OCI-LY7 (cell line): ENCODE measurements around the gene HMGA1. TPM values are rescaled to one million over a fixed set of nuclear protein-coding genes. Genes with fewer than 3 reads are reported as not detected.

ENCODE experiments used
- BruUV-seq: library from RNA; stranded (reverse); fragments of 400-500 nt; replicated peaks from 2 replicates; lab custom pipeline; 2021; lab: Mats Ljungman, UMichigan
- CTCF ChIA-PET: fragments of 300-600 bp; sonication (Branson Sonifier 250); formaldehyde crosslinking; loops from one replicate; lab custom pipeline; 2022; ENCODE audit warnings: antibody characterized with exemption; ENCODE audit not compliant: unreplicated experiment; lab: Charles Lee
- POLR2A ChIA-PET: fragments of 300-600 bp; sonication (Branson Sonifier 250); formaldehyde crosslinking; loops from one replicate; lab custom pipeline; 2022; ENCODE audit warnings: antibody characterized with exemption; lab: Charles Lee
- DNase-seq: peaks from one replicate; pipeline ENCODE4 v3.0.0-alpha.2; 2015; ENCODE audit warnings: low spot score
- H2AFZ ChIP-seq: fragments of 200-600 bp; sonication (generic), shearing (Covaris generic); 2 replicates; pipeline ENCODE4 v1.6.1; 2014; ENCODE audit warnings: mild to moderate bottlenecking, antibody characterized with exemption, low read length, moderate library complexity
- H3K27ac ChIP-seq: fragments of 200-600 bp; sonication (generic); 2 replicates; pipeline ENCODE4 v1.5.1; 2014; ENCODE audit warnings: mixed run types, low read depth, mild to moderate bottlenecking, moderate library complexity, low read length, inconsistent platforms; ENCODE audit not compliant: poor library complexity, severe bottlenecking
- H3K36me3 ChIP-seq: fragments of 200-600 bp; sonication (generic); 2 replicates; pipeline ENCODE4 v1.6.1; 2014; ENCODE audit warnings: mild to moderate bottlenecking, antibody characterized with exemption, low read length, moderate library complexity, mixed read lengths; ENCODE audit not compliant: insufficient read depth
- H3K4me1 ChIP-seq: fragments of 200-600 bp; sonication (generic); 2 replicates; pipeline ENCODE4 v1.5.1; 2014; ENCODE audit warnings: mild to moderate bottlenecking, low read length; ENCODE audit not compliant: insufficient read depth, poor library complexity, severe bottlenecking
- H3K4me2 ChIP-seq: fragments of 200-600 bp; sonication (generic); 2 replicates; pipeline ENCODE4 v1.6.1; 2014; ENCODE audit warnings: mild to moderate bottlenecking, low read length
- H3K4me3 ChIP-seq: fragments of 200-600 bp; sonication (generic); 2 replicates; pipeline ENCODE4 v1.5.1; 2014; ENCODE audit warnings: mild to moderate bottlenecking, low read depth, low read length; ENCODE audit not compliant: poor library complexity, severe bottlenecking
- H3K79me2 ChIP-seq: fragments of 200-600 bp; sonication (generic); 2 replicates; pipeline ENCODE4 v1.6.1; 2016; ENCODE audit warnings: low read depth, mild to moderate bottlenecking, low read length, moderate library complexity, mixed read lengths; ENCODE audit not compliant: insufficient read depth
- H3K9me2 ChIP-seq: fragments of 200-600 bp; sonication (generic); 2 replicates; pipeline ENCODE4 v1.6.1; 2016; ENCODE audit warnings: mild to moderate bottlenecking, low read length, mixed read lengths; ENCODE audit not compliant: insufficient read depth
- H3K9me3 ChIP-seq: fragments of 200-600 bp; sonication (generic); 2 replicates; pipeline ENCODE4 v1.6.1; 2014; ENCODE audit warnings: mild to moderate bottlenecking, mixed run types, low read length, mixed read lengths
- H4K20me1 ChIP-seq: fragments of 200-600 bp; sonication (generic); 2 replicates; pipeline ENCODE4 v1.6.1; 2014; ENCODE audit warnings: mild to moderate bottlenecking, antibody characterized with exemption, low read length, moderate library complexity, mixed read lengths; ENCODE audit not compliant: insufficient read depth
- EZH2phosphoT487 ChIP-seq: fragments of 200-600 bp; sonication (generic); IDR thresholded peaks from 2 replicates; pipeline ENCODE4 v1.6.1; 2018; ENCODE audit warnings: low read depth, borderline replicate concordance, mild to moderate bottlenecking, mixed run types, antibody characterized with exemption, low read length, moderate library complexity, mixed read lengths
- intact Hi-C: fragments of 100-400 bp; cut with micrococcal nuclease; formaldehyde crosslinking; loops from one replicate; pipeline ENCODE4 v1.10.0; 2022; ENCODE audit not compliant: unreplicated experiment
- total RNA-seq, 2 experiments: library from RNA; depleted of rRNA in 1 of 2; stranded (reverse); fragments of >200 nt in 1 of 2; shearing (Covaris generic) in 1 of 2; gene quantifications; 2 replicates each; pipeline ENCODE4 v1.2.3, GENCODE V29; 2014 to 2022
- TF ChIP-seq, protein P1 (sequence below): fragments of 200-600 bp; sonication (generic); conservative IDR thresholded peaks from 2 replicates; pipeline ENCODE4 v1.5.1; 2014; ENCODE audit warnings: mild to moderate bottlenecking, antibody characterized with exemption, low read length, moderate library complexity, mixed read lengths

The HMGA1 gene
- total RNA-seq, 2 experiments from 2014 or later = 435 to 764 TPM

DNA sequence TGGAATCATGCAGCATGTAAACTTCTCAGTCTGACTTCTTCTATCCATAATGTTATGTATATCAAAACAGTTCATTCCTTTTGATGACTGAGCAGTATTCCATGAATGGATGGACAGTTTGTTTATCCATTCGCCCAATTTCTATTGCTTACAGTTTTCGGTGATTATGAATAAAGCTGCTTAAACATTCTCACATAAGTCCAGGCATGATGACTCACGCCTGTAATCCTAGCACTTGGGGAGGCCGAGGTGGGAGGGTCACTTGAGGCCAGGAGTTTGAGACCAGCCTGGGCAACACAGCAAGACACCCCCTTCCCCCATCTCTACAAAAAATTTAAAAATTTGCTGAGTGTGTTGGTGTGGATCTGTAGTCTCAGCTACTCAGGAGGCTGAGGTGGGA, 22.9 kb upstream of the HMGA1 start:
- no peak for TF ChIP-seq EZH2phosphoT487
- TF ChIP-seq, protein P1, sequence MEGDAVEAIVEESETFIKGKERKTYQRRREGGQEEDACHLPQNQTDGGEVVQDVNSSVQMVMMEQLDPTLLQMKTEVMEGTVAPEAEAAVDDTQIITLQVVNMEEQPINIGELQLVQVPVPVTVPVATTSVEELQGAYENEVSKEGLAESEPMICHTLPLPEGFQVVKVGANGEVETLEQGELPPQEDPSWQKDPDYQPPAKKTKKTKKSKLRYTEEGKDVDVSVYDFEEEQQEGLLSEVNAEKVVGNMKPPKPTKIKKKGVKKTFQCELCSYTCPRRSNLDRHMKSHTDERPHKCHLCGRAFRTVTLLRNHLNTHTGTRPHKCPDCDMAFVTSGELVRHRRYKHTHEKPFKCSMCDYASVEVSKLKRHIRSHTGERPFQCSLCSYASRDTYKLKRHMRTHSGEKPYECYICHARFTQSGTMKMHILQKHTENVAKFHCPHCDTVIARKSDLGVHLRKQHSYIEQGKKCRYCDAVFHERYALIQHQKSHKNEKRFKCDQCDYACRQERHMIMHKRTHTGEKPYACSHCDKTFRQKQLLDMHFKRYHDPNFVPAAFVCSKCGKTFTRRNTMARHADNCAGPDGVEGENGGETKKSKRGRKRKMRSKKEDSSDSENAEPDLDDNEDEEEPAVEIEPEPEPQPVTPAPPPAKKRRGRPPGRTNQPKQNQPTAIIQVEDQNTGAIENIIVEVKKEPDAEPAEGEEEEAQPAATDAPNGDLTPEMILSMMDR = no peak
- Histone ChIP-seq H4K20me1 (no peaks in the 10 kb centered on the region), H3K36me3 (no peaks in the 10 kb centered on the region), H3K4me1 (no peaks in the 10 kb centered on the region), H3K9me3 (no peaks in the 10 kb centered on the region), H3K4me3 (no peak overlapping the region), H3K4me2 (no peak overlapping the region), H2AFZ (no peak overlapping the region), H3K79me2 (no peaks in the 10 kb centered on the region), H3K9me2 (no peaks in the 10 kb centered on the region), H3K27ac (no peak overlapping the region)
- intact Hi-C loops = no loop called here
- no peak for DNase-seq
- CTCF ChIA-PET = no interaction called here
- POLR2A ChIA-PET = interaction anchor here (0.7 kb wide), 2 partner anchors 35 to 39 kb away, joined by 3 to 4 read pairs; no protein-coding TSS in a partner anchor
- BruUV-seq = no TSS peak

DNA sequence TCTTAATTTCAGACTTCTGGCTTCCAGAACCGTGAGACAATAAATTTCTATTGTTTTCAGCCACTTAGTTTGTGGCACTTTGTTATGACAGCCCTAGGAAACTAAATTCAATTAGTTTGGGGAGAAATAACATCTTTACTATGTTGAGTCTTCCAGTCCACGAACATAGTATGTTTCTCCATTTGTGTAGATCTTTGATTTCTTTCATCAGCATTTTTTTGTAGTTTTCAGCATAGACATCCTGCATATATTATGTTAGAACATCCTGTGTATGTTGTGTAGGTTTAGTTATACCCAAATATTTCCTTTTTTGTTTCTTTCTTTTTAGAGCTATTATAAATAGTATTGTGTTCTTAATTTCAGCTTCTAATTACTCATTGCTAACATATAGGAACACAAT, 18.0 kb upstream of the HMGA1 start:
- POLR2A ChIA-PET = interaction anchor here (0.7 to 0.8 kb wide), 2 partner anchors 10 to 18 kb away, joined by 5 to 6 read pairs; partner anchors contain the start of gene HMGA1
- intact Hi-C loops = no loop called here
- Histone ChIP-seq H4K20me1 (no peaks in the 10 kb centered on the region), H3K4me1 (peaks cover 6% of the 10 kb centered on the region), H3K4me3 (no peak overlapping the region), H2AFZ (0 out of 2 replicates have a peak overlapping the region, but pooled peaks have one; percentile 50), H3K36me3 (no peaks in the 10 kb centered on the region), H3K4me2 (no peak overlapping the region), H3K9me3 (no peaks in the 10 kb centered on the region), H3K79me2 (no peaks in the 10 kb centered on the region), H3K9me2 (no peaks in the 10 kb centered on the region), H3K27ac (no peak overlapping the region)
- CTCF ChIA-PET = no interaction called here
- no TSS peak for BruUV-seq
- DNase-seq = no peak
- TF ChIP-seq EZH2phosphoT487 = no peak
- TF ChIP-seq, protein P1 = no peak

DNA sequence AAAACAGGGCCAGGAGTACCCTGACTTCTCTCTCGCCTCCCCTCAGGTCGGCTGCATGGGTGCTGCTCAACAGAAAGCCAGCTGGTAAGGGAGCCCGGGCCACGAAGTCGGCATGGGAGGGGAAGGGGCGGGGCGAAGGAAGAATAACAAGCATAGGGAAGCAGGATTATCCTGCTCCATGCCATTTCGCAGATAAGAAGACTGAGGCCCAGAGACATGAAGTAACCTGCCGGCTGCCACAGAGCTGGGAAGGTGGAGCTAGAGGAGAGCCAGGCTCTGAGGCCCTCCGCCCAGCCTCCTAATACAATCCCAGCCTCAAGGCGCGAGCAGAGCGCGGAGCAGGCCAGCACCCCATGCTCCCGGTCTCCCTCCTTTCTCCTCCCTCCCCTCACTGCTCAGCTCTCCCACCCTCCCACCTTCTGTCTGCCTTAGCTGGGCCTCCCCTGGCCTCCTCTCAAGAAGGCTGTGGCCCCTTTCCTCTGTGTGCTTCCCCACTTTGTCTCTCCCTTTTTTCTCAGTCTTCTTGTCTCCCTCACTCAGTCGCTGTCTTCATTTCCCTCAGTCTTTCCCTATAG, 13.2 kb upstream of the HMGA1 start:
- POLR2A ChIA-PET = interaction anchor here (0.6 to 1.7 kb wide), 4 partner anchors 10 to 674 kb away, joined by 3 to 11 read pairs (median 4); partner anchors contain the start of gene HMGA1
- no peaks in the 10 kb centered on the region for H3K9me3 ChIP-seq
- H3K27ac ChIP-seq = no peak overlapping the region
- peak overlapping the region; percentile 83; the same call in 1 of the 2 replicates for H2AFZ ChIP-seq
- no peaks in the 10 kb centered on the region for H3K36me3 ChIP-seq
- no peak for DNase-seq
- H3K9me2 ChIP-seq = no peaks in the 10 kb centered on the region
- H3K4me2 ChIP-seq = peak overlapping the region; percentile 84
- BruUV-seq = no TSS peak
- H3K79me2 ChIP-seq = no peaks in the 10 kb centered on the region
- CTCF ChIA-PET = interaction anchor here (0.6 to 0.7 kb wide), 2 partner anchors 13 to 59 kb away, joined by 3 to 5 read pairs; partner anchors contain the start of gene HMGA1
- intact Hi-C loops = no loop called here
- no peaks in the 10 kb centered on the region for H4K20me1 ChIP-seq
- TF ChIP-seq, protein P1 = no peak
- no peak for TF ChIP-seq EZH2phosphoT487
- peak overlapping the region; percentile 29 for H3K4me3 ChIP-seq
- peaks cover 32% of the 10 kb centered on the region for H3K4me1 ChIP-seq
